HCT116 (cell line): ENCODE data around the gene IFITM1.

Experiments used
- EZH2 ChIP-seq: fragments of 200-600 bp; sonication (generic); IDR thresholded peaks from 2 replicates; pipeline ENCODE4 v1.6.1; 2017; ENCODE audit warnings: antibody characterized with exemption, mixed run types
- JUND ChIP-seq: IDR thresholded peaks from 2 replicates; pipeline ENCODE4 v1.6.1; 2012
- POLR2A ChIP-seq: IDR thresholded peaks from 2 replicates; pipeline ENCODE4 v1.7.0; 2011; ENCODE audit warnings: borderline replicate concordance; ENCODE audit not compliant: insufficient read depth, insufficient read length; ENCODE audit errors: extremely low read depth
- RAD21 ChIP-seq: IDR thresholded peaks from 2 replicates; pipeline ENCODE4 v1.6.1; 2012; ENCODE audit warnings: low read depth, mild to moderate bottlenecking
- TF ChIP-seq, protein P1 (sequence below), 3 experiments: fragments of 200-600 bp in 1 of 3; sonication (generic) in 1 of 3; IDR thresholded peaks in 2 of 3; conservative IDR thresholded peaks in 1 of 3; 2 replicates each; pipeline ENCODE4 v1.5.1; 2012 to 2017; ENCODE audit warnings: low read depth in 2 of 3, low read length in 2 of 3, antibody characterized with exemption in 1 of 3, borderline replicate concordance in 1 of 3, control low read depth in 1 of 3, mild to moderate bottlenecking in 1 of 3, mixed read lengths in 1 of 3, mixed run types in 1 of 3, moderate library complexity in 1 of 3; ENCODE audit not compliant: insufficient read depth in 1 of 3
- TF ChIP-seq, protein P2 (sequence below): IDR thresholded peaks from 2 replicates; pipeline ENCODE4 v1.6.1; 2012; ENCODE audit warnings: low read depth
- TF ChIP-seq, protein P3 (sequence below): IDR thresholded peaks from 2 replicates; pipeline ENCODE4 v1.6.1; 2011; ENCODE audit warnings: mild to moderate bottlenecking, low read length, moderate library complexity; ENCODE audit not compliant: insufficient replicate concordance; ENCODE audit errors: extremely low read depth

DNA sequence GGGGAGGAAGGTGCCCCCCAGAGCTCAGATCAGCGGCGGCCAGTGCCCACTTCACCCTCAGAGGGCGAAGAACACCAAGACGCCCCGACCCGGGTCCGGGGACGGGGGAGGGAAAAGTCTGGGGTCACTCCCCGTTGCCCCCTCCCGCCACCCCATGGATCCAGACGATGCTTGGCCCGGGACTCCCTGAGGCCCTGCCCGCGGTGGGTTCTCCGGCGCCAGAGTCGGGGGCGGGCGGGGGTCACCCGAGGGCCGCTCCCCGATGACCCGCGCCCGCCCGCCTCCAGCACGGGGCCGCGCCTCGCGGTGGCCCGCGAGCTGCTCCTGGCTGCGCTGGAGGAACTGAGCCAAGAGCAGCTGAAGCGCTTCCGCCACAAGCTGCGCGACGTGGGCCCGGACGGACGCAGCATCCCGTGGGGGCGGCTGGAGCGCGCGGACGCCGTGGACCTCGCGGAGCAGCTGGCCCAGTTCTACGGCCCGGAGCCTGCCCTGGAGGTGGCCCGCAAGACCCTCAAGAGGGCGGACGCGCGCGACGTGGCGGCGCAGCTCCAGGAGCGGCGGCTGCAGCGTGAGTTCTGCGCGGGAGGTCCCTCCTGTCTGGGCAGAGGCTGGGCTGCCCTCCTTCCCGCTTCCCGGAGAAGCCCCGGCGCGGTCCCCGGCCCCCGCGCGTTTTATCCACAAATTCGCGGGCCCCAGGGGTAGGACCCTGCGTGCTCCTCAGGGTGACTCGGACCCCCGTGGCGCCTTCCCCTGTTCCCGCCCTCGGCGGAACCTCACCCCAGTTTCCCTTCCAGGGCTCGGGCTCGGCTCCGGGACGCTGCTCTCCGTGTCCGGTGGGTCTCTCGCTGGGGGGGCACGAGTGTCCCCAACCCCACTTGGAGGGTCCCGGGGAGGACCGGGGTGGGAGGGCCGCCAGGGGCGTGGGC lies 34.5 kb upstream of the IFITM1 start:
- TF ChIP-seq, protein P1, sequence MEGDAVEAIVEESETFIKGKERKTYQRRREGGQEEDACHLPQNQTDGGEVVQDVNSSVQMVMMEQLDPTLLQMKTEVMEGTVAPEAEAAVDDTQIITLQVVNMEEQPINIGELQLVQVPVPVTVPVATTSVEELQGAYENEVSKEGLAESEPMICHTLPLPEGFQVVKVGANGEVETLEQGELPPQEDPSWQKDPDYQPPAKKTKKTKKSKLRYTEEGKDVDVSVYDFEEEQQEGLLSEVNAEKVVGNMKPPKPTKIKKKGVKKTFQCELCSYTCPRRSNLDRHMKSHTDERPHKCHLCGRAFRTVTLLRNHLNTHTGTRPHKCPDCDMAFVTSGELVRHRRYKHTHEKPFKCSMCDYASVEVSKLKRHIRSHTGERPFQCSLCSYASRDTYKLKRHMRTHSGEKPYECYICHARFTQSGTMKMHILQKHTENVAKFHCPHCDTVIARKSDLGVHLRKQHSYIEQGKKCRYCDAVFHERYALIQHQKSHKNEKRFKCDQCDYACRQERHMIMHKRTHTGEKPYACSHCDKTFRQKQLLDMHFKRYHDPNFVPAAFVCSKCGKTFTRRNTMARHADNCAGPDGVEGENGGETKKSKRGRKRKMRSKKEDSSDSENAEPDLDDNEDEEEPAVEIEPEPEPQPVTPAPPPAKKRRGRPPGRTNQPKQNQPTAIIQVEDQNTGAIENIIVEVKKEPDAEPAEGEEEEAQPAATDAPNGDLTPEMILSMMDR (IDR thresholded peaks at IDR 0.05 in 2 of 3, conservative IDR thresholded peaks at IDR 0.05 in 1 of 3; ENCODE audit: borderline replicate concordance in 1 of 3, insufficient read depth in 1 of 3, low read depth in 2 of 3, low read length in 2 of 3) = no peak
- TF ChIP-seq, protein P2, sequence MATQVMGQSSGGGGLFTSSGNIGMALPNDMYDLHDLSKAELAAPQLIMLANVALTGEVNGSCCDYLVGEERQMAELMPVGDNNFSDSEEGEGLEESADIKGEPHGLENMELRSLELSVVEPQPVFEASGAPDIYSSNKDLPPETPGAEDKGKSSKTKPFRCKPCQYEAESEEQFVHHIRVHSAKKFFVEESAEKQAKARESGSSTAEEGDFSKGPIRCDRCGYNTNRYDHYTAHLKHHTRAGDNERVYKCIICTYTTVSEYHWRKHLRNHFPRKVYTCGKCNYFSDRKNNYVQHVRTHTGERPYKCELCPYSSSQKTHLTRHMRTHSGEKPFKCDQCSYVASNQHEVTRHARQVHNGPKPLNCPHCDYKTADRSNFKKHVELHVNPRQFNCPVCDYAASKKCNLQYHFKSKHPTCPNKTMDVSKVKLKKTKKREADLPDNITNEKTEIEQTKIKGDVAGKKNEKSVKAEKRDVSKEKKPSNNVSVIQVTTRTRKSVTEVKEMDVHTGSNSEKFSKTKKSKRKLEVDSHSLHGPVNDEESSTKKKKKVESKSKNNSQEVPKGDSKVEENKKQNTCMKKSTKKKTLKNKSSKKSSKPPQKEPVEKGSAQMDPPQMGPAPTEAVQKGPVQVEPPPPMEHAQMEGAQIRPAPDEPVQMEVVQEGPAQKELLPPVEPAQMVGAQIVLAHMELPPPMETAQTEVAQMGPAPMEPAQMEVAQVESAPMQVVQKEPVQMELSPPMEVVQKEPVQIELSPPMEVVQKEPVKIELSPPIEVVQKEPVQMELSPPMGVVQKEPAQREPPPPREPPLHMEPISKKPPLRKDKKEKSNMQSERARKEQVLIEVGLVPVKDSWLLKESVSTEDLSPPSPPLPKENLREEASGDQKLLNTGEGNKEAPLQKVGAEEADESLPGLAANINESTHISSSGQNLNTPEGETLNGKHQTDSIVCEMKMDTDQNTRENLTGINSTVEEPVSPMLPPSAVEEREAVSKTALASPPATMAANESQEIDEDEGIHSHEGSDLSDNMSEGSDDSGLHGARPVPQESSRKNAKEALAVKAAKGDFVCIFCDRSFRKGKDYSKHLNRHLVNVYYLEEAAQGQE = no peak
- TF ChIP-seq, protein P3, sequence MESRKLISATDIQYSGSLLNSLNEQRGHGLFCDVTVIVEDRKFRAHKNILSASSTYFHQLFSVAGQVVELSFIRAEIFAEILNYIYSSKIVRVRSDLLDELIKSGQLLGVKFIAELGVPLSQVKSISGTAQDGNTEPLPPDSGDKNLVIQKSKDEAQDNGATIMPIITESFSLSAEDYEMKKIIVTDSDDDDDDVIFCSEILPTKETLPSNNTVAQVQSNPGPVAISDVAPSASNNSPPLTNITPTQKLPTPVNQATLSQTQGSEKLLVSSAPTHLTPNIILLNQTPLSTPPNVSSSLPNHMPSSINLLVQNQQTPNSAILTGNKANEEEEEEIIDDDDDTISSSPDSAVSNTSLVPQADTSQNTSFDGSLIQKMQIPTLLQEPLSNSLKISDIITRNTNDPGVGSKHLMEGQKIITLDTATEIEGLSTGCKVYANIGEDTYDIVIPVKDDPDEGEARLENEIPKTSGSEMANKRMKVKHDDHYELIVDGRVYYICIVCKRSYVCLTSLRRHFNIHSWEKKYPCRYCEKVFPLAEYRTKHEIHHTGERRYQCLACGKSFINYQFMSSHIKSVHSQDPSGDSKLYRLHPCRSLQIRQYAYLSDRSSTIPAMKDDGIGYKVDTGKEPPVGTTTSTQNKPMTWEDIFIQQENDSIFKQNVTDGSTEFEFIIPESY = no peak
- TF ChIP-seq EZH2 = no peak
- TF ChIP-seq POLR2A = no peak
- TF ChIP-seq JUND = no peak
- TF ChIP-seq RAD21 = no peak
